ENCODE measurements around the gene NDUFAF7. TPM values are rescaled to one million over a fixed set of nuclear protein-coding genes. Genes with fewer than 3 reads are reported as not detected.

Gene NDUFAF7
- total RNA-seq, 4 donors from 2014 or later = 9.8 to 20.8 (median 12.3) TPM

Other genes with a start within 250 kb of the NDUFAF7 start
- gene HEATR5B, start 147.3 kb upstream of the NDUFAF7 start, total RNA-seq = 10 to 100 TPM; 25.6 to 65.3 (median 45.3) TPM
- gene GPATCH11, start 147.1 kb upstream of the NDUFAF7 start, total RNA-seq = 10 to 100 TPM in 1 of 4 donors, 1 to 10 TPM in 3; 3.2 to 14.2 (median 5.6) TPM
- gene EIF2AK2, start 74.7 kb upstream of the NDUFAF7 start, total RNA-seq = 10 to 100 TPM in 1 of 4 donors, 1 to 10 TPM in 3; 6.5 to 10.8 (median 9.1) TPM
- not detected for gene SULT6B1, start 43.0 kb upstream of the NDUFAF7 start, total RNA-seq
- 10 to 100 TPM; 16.3 to 33.6 (median 20.1) TPM for gene CEBPZOS, start 35.2 kb upstream of the NDUFAF7 start, total RNA-seq
- 10 to 100 TPM; 29.5 to 34.9 (median 32.1) TPM for gene CEBPZ, start 62 bp upstream of the NDUFAF7 start, total RNA-seq
- 10 to 100 TPM; 20.8 to 50.0 (median 34.3) TPM for gene PRKD3, start 93.2 kb downstream of the NDUFAF7 start, total RNA-seq
- gene QPCT, start 113.0 kb downstream of the NDUFAF7 start, total RNA-seq = 10 to 100 TPM; 20.7 to 75.5 (median 47.6) TPM

Measured in suprapubic skin (tissue), 4 donors.